NOMO-1 treated with DMSO at 0.1 percent for 48 hours (cell line): ENCODE results near the gene CISH.

Experiments
- DNase-seq: peaks from one replicate; lab custom pipeline; 2025; ENCODE audit not compliant: unreplicated experiment; lab: John Stamatoyannopoulos, UW

The CISH gene

DNA sequence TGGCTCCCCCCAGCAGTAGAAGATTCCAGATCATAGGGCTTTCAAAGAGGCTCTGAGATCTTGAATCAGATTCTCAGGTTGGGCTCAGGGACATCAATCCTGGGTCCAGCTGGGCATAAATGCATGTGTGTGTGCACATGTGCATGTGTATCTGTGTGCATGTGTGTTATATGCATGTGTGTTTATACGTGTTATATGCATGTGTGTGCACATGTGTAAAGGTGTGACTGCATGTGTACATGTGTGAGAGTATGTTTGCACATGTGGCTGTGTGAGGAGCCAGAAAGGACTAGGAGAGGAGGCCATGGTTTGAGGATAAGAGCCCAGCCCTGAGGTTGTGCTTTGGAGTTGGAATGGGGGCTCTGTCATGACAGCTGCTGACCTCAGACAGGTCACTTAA lies 3.6 kb upstream of the CISH start:
- DNase-seq = no peak

DNA sequence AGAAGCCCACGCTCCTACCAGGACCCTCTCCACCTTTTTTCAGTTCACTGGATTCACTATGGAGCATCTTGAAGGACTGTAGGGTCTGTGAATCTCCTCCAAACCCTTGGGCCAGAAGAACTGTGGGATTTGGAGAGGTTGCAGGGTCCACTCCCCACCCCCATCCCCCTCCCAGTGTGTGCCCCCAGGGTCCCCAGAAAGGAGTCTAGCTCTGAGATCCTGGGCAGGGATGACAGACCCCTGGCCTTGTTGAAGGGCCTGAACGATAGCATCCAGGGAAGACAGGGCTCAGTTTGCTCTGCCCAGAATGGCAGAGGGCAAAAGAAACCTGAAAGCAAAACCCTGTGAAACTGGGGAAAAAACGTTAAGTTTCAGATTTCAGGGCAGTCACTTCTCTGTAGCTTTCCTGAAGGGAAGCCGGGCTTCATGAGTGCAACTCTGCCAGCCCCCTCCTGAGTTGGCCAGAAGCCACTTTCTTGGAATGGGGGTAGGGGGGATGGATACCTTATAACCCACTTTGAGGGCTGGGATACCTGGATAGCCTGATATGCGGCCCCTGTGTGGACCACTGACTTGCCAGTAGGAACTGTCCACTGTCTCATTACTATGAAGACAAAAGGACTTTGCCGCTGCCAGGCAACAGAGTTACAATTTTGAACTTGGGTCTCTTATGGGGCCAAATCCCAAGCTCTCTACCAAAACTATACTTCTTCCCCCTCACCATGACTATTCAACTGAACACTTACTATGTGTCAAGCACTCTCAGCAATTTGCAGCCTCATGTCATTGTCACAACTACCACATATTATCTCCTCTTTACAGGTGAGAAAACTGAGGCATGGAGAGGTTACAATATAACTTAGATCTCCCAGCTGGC lies 1.6 kb upstream of the CISH start:
- no peak for DNase-seq

DNA sequence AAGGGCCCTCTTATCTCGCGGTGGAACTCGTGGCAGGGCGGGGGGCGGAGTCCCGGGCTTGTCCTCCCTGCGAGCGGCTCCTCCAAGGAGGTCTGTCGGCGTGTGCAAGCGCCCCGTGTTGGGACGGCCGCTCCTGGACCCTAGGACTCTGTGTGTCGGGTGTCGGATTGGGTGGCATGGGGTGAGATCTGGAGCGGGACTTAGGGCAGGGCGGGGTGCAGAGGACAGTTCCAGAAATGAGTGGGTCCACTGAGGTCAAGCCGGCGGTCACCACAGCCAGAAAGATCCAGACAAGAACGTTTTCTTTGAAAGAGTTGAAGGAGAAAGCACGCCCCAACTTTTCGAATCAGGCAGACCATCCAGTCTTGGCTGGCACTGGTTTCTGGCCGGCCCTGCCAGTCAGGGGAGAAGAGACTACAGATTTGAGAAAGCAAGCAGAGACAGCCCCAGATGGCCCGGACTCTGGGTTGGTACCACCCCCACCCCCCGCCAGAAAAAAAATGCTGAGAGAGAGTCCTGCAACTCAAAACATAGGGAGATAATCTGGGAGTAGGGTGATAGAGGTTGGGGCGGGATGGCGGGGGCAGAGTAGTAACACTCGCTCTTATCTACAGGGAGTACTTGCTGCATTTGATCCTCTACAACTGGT lies 784 bp upstream of the CISH start:
- no peak for DNase-seq

DNA sequence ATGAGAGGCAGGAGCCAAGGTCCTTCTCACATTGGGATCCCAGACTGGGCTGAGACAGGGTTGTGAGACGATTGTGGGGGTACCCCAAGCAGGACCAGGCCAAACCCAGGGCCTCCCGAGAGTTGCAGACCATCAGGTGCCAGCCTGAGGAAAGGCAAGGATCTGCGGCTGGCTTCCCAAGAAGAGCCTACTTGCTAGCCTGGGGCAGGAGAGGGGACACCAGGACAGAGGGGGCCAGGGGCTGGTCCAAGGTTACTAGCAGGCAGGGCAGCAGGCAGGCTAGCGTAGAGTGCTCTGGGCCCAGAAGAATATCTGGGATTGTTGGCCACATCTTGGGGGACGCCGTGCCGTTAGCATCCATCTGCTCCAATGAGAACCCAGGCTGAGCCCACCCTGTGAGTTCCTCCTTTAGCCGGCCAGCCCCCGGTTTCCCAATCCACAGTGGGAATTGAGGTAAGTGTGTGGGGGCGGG lies 546 bp downstream of the CISH start:
- no peak for DNase-seq

DNA sequence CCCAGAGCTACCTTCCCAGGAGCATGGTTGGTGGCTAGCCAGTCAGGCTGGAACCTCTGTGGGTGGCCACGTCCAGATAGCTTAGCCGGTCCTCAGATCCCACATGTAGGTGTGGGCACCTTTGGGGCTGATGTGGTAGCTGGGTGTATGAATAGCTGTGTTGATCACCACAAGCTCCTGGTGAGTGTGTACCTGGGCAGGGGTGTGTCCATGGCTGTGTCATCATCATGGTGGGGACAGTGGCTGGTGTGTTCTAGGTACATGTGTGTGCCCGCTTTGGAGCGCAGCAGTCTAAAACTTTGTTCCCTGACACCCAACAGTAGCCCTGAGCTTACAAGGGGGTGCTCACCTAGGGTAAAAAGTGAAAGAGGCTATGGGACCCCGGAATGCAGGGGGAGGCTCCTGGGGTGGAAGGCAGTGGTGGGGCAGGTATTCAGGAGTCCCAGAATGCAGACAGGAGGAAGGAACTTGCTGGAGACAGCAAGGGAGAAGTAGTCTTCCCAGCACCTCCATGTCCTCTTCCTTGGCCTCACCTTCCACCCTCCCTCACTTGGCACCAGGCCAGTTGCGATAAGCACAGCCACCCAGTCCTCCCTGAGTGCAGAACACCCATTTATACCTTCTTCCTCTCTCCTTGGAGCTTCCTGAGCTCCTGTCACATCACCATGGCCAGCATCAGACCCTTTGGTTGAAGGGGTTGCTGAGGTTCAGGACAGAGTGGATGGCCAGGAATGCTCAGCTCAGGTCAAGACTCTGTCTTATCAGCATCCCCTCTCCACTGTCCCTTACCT lies 1.2 kb downstream of the CISH start:
- no peak for DNase-seq

DNA sequence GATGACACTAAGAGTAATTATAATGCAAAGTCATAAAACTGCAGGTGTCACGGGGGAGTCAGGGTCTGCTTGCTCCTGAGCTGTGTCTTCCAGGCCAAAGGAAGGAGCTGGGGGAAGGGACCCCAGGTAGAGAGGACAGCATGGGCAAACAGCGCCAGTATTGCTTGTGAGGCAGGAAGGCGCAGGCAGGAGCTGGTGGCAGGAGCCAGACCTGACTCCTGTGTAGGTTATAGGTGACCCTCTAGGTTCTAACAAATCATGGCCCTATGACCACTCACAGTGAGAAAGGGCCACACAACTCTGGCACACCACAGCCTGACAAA lies 1.9 kb downstream of the CISH start:
- no peak for DNase-seq

DNA sequence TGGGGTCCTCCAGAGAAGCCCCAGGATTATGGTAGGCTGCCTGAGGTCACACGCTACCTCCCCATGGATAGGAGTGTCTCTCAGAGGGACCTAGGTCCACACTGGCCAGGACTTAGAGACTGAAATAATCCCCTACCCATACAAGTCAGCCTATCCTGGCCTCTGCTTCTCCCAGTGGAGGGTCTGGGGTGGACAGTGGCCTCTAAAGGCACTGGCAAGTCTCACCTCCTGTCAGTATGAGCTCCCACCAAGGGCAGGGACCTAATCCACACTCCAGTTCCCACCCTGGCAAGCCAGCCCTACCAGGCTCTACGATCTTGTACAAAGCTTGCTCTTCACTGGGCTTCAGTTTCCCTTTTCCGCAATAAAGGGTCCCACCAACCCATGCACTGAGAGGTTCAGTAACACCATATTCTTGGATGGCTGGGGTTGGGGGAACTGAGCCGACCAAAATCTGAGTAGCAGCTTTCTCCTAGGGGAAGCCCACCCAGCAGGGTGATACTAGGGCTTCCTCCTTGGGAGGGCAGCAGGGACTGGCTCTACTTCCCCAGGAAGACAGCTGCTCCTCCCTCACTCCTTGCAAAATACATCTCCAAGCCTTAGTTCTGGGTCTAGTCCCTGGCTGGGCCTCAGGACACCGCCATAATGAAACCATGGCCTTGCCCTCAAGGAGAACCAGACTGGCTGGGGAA lies 2.4 kb downstream of the CISH start:
- no peak for DNase-seq

DNA sequence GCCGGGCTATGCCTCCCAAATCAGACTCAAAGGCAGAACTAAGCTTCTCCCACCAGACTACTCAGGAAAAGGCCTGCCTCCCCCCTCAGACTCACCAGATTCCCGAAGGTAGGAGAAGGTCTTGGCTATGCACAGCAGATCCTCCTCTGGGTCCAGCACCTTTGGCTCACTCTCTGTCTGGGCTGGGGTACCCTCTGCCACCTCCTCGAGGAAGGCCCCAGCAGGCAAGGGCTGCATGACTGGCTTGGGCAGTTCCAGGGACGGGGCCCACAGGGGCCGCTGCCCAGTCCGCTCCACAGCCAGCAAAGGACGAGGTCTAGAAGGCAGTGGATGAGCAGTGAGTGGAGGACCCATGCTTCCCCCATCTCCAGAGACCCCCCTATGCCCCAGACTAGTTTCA lies 3.3 kb downstream of the CISH start:
- no peak for DNase-seq

DNA sequence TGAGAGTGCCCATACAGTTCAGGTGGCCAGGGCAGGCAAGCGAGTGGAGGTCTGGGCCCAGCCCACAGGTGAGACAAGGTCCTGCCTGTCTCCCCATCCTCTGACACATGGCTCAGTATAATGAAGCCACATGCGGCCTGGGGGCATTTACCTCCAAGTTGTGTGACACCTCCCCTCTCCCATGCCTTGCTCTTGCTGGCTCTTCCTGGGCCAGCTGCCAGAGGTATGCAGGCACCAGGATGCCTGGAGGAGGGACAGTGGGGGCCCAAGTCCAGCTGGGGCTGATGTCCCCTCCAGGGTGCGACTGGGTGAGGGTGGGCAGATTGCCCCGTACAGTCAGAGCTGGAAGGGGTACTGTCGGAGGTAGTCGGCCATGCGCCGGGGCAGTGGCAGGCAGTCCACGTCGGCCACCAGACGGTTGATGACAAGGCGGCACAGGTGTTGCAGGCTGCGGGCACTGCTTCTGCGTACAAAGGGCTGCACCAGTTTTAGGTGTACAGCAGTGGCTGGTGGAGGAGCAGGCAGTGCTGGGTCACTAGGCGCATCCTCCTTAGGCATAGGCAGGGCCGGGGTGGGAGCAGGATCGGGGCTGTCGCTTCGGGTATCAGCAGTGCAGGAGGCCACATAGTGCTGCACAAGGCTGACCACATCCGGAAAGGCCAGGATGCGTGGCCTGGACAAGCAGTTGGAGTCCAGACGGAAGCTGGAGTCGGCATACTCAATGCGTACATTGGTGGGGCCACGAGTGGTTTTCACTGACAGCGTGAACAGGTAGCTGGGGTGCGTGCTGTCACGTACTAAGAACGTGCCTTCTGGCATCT lies 4.1 kb downstream of the CISH start:
- no peak for DNase-seq

DNA sequence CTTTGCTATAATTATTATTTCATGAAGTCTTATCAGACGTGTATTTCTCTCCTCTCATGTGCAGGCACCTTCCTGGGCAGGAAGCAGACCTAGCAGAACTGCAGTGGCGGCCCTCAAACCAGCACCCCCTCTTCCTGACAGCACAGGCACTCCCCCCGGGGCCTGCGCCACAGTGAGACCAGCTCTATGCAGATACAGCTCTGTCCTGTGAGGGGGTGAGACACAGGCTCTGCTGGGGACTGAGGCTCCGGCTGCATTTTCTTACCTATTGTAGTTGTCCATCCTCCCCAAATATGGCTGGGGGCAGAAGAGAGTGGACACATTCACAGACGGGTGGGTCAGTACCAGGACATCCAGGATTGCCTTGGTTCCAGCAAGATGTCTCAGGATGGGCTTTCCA lies 5.0 kb downstream of the CISH start:
- no peak for DNase-seq

DNA sequence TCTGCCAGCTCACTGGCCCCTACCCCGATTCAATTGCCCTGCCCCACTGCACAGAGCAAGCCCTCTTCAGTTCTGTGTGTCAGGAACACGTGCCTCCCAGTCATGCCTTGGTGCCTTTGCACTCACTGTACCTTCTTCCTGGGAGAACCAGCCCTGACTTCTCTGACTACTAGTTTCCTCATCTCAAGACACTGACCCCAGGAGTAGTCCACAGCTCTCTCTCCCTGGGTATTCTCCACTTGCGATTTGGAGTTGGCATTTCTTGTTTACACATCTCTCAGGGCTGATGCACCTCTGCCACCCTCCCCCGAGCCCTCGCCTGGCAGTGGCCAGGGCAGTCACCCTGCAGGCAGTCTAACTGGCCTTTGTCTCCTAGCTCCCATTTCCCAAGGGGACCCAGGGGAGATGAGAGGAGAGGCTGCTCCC lies 5.7 kb downstream of the CISH start:
- DNase-seq = no peak

DNA sequence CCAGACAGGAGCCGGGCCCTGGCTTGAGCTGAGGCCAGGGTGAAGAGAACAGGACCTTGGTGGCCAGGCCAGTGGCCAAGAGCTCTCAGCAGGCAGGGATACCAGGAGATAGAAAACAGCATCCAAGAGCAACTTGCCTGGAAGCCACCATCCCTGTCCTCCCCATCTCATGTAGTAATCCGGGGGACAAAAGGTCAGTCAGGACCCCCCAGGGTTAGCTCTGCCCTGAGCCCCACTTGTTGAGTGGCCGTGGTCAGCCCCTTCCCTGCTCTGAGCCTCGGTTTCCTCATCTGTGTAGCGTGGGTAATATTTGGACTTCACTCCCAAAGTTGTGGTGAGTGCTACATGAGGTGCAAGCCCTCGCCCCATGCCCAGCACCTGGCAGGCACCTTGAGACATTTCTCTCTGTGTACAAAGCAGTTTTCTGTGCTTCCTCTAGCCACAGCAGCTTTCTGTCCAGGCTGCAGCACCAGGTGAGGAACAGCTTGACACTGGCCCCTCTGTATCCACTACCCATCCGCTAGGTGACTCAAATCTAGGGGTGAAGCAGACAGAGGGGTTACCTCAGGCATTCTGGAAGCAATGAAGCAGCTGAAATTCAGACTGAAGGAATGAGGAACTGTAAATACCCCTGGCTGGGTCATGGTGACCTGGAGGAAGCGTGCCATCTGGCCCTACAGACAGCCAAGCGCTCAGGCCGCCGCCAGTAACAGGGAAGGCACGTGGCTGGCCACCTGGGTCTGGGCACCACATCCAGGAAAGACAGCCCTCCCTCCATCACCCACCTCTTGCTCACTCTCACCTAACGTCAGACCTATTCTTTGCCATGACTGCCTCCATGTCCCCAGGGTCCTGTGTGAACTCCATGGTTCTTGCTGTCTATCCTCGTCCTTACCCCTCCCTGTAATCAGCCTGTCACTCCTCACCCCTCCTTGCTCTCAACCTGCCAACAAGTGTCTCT lies 6.7 kb downstream of the CISH start:
- DNase-seq = peak; percentile 58

DNA sequence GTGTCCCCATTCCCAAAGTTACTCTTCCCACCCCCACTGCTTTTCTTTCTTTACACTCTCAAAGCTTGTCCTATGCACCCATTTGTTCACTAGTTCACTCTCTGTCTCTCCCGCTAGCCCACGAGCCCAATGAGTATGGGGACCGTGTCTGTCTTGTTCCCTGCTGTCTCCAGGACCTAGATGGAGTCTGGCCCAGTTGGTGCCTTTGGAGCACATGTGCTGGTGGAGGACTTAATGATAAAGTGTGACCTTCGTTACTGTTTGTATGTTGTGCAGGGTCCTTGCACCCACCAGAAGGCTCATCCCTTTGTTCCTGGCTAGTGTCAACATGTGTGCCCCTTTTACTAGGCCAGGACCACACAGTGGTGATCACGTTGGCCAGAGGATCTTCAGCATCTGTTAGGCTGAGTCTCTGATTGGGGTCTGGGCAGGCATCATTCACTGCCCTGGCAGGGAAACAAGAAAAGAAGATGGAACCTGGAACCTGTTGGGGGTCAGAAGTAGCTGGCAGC lies 7.4 kb downstream of the CISH start:
- no peak for DNase-seq

DNA sequence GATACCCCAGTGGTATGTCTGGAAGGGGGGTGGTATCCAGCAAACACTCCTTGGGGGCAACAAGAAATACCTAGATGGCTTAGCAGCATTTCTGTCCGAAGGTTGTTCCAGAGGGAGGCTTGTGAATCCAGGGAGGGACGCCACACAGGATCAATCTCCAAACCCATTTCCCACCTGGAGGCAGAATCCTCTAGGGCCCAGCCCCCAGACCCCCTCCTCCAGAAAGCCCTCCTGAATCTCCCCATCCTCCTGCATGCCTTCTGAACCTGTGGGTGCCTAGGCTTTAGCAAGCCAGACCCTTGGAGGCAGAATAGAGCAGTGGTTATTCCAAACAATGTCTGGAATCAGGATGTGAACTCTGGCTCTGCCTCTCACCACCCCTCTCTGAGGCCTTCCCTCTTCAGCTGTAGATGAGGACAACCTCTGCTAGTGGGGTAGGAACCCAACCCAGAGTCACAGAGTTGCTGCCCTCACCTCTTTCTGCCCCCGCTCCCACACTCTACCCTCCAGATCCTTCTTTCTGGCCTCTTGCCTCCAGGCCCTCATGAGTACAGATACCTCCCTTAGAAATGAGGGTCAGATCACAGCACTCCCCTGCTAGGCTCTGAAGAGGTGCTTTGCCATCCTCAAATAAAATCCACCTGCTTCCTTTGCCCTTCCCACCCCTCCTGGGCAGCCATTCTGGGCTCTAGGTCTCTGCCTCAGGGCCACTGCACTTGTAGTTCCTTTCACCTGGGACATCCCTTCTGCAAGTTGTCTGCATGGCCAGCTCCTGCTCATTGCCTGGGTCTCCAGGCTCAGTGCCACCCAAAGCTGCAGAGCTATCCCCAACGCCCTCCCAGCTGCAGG lies 8.1 kb downstream of the CISH start:
- DNase-seq = no peak

DNA sequence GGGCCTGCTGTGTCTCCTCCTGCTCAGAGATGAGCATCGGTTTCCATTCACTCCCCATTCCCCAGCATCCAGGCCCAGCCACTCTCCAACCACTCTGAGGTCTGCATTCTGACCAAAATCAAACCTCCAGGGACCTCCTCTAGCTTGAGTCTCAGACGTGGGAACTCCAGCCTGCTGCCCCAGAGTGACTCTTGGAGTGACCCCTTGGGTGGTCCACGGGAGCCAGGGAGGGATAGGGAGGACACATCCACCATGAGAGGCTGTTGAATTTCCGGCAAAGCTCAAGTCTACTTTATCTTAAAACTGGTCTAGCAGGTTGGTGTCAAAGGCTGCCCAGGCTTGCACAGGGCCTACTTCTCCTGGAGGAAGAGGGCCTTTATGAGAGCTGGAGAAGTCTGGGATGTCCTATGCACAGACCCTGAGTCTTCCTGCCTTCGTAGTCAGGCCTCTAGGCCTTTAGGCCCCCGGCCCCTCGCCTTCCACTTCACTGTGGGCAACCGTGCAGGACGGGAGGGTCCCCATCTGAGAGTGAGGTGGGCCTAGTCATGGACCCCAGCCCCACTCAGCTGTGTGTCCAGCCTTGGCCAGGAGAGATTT lies 8.9 kb downstream of the CISH start:
- no peak for DNase-seq

DNA sequence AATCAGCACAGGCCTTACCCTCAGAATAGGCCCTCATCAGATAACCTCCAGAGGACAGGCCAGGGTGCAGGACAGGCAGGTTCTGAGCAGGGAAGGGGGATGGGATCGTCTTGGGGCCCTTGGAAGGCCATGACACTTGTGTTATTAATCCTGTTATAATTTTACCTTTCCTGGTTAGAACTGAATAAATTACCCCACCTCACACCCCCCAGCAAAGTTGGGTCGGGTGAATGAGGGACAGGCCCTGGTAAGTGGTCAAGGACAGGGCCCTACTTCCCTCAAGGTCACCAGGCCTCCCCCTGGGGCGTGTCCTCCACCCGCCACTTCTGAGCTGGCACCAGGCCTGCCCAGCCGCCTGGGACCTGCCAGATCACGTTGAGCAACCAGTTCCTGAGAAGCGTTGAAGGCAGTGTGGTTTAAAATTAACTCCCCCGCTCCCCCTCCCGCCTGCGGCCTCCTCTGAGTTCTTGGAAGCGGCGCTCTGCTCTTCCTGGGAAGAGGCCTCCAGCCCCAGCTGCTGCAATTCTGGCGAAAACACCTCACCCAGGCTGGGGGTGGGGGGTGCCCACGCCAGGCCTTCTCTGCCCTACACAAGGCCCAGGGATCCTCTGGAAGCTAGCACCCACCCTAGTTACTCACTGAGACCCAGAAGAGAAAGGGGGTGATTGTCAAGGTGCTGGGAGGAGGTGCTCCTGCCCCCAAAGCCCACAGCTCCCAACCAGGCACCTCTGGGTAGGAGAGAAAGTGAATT lies 10.6 kb downstream of the CISH start:
- peak; percentile 94 for DNase-seq

DNA sequence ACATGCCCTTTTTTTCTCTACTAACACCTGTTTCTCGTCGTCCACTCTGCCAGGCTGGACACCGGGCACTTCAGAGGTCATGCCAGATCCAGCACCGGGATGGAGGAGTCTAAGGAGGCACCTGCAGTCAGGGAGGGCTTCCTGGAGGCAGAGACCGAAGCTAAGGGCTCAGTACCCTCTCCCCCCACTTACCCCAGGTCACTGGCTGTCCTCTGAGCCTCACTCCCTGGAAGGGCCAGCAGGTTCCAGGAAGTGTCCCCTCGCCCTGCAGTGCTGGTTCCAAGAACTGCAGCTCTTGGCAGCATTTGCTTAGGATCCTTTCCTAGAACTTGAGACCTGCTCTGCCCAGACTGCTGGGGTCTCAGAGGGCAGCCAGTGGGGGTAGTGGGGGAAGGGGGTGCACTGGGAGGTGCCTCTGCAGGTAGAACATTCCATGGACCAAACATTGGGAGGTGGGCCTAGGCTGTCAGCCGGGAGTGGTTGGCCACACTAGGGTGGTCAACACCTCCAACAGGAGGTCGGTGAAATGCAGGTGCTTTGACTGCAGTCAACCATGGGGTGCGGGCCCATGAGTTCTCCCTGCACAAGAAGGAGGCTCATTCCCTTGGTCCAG lies 11.3 kb downstream of the CISH start:
- DNase-seq = no peak
